Renal cortex interstitium (tissue), 15 donors: ENCODE measurements around the gene SOWAHA. TPM values are rescaled to one million over a fixed set of nuclear protein-coding genes. Genes with fewer than 3 reads are reported as not detected.

Source experiments
- DNase-seq, 11 donors: peaks; one replicate each; pipeline ENCODE4 v3.0.0-alpha.2; 2013; ENCODE audit warnings: low read depth in 9 of 11, low spot score in 4 of 11; ENCODE audit errors: extremely low read depth in 1 of 11
- long read RNA-seq, 16 experiments: transcript quantifications; one replicate each; lab custom pipeline, GENCODE V29; 2026
- polyA plus RNA-seq, 3 donors: library from polyadenylated mRNA; unstranded; fragments of 120-200 nt; gene quantifications; one replicate each; pipeline ENCODE4 v1.2.1, GENCODE V29; 2013; ENCODE audit not compliant: insufficient read length in 3 of 3

SOWAHA gene
- 1 to 10 TPM; 3.0 to 5.3 (median 4.4) TPM for polyA plus RNA-seq
- long read RNA-seq, donor 1, transcript SOWAHA-201 (1 exons, 3,211 nt), result major isoform, 7 of 7 reads
- long read RNA-seq, donor 1, partial matches to known transcripts, result 0 of 7 reads
- long read RNA-seq, donor 1, other reads (novel, unspliced or antisense), result 0 of 7 reads
- long read RNA-seq, donor 2, partial matches to known transcripts, result 0 of 2 reads
- long read RNA-seq, donor 2, other reads (novel, unspliced or antisense), result 0 of 2 reads
- long read RNA-seq, donor 3, transcript SOWAHA-201 (1 exons, 3,211 nt), result major isoform, 12 of 12 reads
- long read RNA-seq, donor 3, partial matches to known transcripts, result 0 of 12 reads
- long read RNA-seq, donor 3, other reads (novel, unspliced or antisense), result 0 of 12 reads
- long read RNA-seq, donor 4, result 0 reads
- long read RNA-seq, donor 5, result 0 reads
- long read RNA-seq, donor 6, transcript SOWAHA-201 (1 exons, 3,211 nt), result major isoform, 5 of 5 reads
- long read RNA-seq, donor 6, partial matches to known transcripts, result 0 of 5 reads
- long read RNA-seq, donor 6, other reads (novel, unspliced or antisense), result 0 of 5 reads
- long read RNA-seq, donor 7, partial matches to known transcripts, result 0 of 3 reads
- long read RNA-seq, donor 7, other reads (novel, unspliced or antisense), result 0 of 3 reads
- long read RNA-seq, donor 8, result 0 reads
- long read RNA-seq, donor 9, partial matches to known transcripts, result 0 of 3 reads
- long read RNA-seq, donor 9, other reads (novel, unspliced or antisense), result 0 of 3 reads
- long read RNA-seq, donor 10, partial matches to known transcripts, result 0 of 4 reads
- long read RNA-seq, donor 10, other reads (novel, unspliced or antisense), result 0 of 4 reads
- long read RNA-seq, donor 11, transcript SOWAHA-201 (1 exons, 3,211 nt), result major isoform, 5 of 5 reads
- long read RNA-seq, donor 11, partial matches to known transcripts, result 0 of 5 reads
- long read RNA-seq, donor 11, other reads (novel, unspliced or antisense), result 0 of 5 reads
- long read RNA-seq, donor 12, partial matches to known transcripts, result 0 of 3 reads
- long read RNA-seq, donor 12, other reads (novel, unspliced or antisense), result 0 of 3 reads
- long read RNA-seq, donor 13, result 0 reads
- long read RNA-seq, donor 14, partial matches to known transcripts, result 0 of 1 reads
- long read RNA-seq, donor 14, other reads (novel, unspliced or antisense), result 0 of 1 reads
- long read RNA-seq, donor 15, partial matches to known transcripts, result 0 of 3 reads
- long read RNA-seq, donor 15, other reads (novel, unspliced or antisense), result 0 of 3 reads
- long read RNA-seq, donor 16, transcript SOWAHA-201 (1 exons, 3,211 nt), result major isoform, 8 of 8 reads
- long read RNA-seq, donor 16, partial matches to known transcripts, result 0 of 8 reads
- long read RNA-seq, donor 16, other reads (novel, unspliced or antisense), result 0 of 8 reads

DNA sequence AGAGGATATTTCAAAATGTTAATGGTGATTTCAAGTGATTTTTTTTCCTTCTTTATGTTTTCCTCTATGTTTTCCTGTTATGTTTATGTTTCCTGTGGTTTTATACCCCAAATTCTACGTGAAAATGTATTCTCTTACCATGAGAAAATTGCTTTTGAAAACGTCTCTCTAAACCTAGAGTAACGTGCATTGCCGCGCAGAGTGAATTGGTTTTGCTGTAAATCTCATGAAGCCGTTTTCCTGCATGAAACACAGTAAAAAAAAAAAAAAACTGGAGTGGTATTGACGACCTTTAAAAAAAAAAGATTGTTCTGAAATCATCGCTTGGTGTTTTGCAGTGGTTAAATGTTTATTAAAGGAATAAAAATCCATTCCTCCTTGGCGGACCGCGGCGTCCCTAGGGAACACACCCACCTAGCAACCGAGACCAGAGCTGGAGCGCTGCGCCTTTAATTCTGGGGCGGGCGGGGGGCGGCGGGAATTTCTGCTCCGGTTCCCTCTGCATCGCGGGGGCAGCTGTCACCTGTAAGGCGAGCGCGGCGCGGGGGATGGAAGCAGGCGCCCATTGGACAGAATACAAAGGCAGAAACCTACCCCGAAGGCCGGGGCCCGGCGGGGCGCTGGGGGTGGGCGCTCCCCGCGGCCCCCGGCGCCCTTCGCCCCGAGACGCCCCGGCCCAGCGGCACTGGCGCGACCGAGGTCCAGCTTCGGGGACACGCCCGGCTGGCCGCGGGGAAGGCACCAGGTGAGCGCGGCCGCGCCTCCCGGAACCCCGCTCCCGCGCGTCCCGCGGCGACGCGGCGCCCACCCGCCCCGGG lies at the start of gene SOWAHA:
Gene SOWAHA, plus strand, starts transcription at position 522 of the 818 bp plus-strand sequence. CDS start 320 bp downstream, outside the sequence.
- no peak for DNase-seq

DNA sequence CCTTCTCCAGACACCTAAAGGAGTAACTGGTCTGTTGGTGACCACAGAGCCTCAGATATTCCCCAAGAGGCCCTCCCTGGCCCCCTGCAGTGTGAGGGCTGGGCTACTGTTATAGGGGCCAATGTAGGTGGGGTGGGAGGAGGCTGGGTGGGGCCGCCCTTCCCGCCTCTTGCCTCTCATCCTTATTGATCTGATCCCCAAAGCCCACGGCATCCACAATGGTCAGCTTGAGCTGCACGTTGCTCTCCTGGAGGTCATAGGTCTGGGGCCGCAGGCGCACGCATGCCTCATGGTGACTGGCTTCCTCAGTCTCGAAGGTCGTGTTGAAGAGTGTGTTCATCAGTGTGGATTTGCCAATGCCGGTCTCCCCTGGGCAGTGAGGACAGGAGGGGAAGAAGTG lies 49.1 kb upstream of the SOWAHA start:
- no peak for DNase-seq

DNA sequence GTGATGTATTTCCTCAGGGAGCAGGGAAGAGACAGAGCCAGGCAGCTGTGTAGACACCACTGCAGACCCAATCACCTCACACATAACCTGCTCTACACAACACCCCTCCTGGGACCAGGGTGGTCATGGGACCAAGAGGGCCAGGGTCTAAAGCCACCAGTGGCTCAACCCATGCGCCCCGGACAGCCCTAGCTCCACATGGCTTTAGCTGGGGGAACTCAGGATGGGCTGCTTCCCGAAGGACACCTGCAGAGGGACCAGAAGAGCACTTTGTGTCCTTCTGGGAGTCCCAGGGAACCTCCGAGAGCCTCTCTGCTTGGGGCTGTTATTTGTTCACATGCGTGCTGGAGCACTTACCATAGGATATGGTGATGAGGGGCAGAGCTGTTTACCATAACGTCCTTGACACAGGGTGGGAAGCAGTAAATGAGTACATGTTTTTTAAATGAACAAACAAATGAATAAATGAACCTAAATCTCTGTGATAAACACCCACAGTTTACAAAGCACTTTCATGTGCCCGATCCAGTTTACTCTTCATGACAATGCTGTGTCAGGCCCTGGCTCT lies 48.3 kb upstream of the SOWAHA start:
- no peak for DNase-seq

DNA sequence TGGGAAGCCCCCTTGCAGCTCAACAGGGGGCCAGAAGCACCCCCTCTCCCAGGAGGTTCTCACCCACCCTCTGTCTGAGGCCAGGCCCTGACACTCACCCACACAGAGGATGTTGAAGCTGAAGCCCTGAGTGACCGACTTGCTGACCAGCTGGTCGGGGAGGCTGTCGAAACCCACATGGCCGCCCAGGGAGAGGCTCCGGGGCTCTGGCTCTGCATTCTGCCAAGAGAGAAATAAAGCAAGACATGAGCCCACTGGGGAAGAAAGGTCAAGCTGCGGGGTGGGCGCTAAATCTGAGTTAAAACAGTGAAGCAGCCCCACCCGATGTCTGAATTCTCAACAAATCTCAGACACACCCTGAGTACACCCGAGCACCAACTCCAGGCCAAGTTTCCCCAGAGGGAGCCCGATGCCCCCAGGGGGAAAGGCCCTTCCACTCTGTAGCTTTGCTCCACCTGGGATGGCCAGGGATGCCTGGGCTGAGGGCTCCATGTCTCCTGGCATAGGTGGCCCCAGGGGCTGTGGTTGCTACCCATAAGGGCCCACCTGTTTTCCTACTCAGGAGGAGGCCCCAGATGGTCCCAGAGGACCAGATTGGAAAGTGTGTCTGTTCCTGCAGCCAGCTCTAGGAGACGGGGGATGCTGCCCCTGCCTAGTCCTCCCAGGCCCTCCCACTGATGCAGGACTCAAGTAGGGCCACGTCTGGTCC lies 47.6 kb upstream of the SOWAHA start:
- DNase-seq, result no peak

DNA sequence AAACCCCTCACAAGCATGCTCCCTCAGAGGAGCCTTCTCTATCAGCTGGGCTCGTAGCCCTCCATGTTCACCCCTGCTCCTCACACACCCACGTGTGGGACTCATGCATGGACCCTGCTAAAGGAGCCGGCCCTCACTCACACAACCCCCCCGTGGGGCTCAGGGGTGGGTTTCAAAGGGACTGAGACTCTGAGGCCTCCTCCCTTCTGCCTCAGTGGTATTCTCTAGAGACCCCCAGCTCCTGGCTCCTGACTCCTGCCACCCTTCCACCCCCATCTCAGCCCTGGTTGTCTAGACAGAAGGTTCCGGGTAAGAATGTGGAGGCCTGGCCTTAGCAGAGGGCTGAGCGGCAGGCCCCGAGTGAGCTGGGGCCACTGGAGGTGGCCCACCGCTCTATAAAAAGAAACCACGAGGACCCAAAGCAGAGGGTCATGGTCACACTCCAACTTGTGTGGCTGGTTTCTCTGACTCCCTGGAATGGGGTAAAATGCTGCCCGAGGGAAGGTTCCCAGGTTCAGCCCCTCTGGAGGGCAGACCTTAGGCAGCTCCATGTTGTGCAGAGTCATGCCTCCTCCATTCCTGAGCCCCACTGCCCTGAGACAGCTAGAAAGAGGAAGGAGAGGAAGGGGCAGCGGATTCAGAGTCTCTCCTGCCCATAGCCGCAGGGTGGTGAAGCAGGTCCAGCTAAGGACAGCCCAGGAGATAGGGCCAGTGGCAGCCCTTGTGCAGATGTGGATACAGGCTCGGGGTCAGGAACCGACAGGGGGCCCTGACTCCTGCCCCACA lies 46.9 kb upstream of the SOWAHA start:
- DNase-seq, result no peak

DNA sequence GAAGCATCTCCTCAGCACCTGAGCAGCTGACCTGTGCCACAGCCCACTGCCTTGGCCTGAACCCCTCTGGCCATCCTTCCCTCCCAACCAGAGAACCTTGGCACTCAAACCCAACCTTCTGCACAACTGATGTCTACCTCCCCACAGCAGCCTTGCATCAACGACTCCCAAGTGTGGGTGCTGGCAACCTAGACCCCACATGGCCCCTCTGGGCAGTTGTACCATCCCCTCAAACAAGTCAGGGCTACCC lies 46.4 kb upstream of the SOWAHA start:
- no peak for DNase-seq

DNA sequence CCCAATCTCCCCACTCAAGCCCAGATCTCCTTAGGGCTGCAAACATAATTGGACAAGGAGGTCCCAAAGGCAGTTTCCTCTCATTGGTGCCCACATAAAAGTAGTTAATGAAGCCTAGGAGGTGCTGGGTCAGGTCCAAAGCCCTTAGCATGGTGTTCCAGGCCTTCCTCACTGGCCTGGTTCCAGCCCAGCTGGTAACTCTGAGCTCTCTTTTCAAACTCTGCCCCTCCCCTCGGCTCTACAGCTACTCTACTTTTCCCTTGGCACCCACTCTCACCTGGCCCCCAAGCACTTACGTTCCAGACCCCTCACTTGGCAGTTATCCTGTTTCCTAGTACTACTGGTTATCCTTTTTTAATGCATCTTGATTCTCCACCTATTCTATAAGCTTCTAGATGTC lies 46.0 kb upstream of the SOWAHA start:
- DNase-seq, result no peak

DNA sequence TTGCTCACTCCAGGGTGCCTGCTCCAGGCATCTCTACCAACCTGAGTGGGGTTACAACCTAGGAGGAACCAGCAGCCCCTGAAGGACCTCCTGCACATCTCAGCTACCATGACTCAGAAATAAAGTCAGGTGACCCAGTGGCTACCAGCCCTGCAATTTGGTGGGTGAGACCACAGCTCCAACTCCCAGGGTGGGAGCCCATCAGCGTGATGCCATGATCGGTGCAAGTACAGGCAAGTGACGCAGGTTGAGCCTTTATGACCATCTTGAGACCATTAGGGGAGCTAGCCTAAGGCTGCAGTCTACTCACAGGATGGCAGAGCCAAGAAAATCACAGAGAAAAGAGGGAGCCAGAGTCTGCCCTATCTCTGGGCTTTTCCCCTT lies 44.6 kb upstream of the SOWAHA start:
- DNase-seq, result no peak

DNA sequence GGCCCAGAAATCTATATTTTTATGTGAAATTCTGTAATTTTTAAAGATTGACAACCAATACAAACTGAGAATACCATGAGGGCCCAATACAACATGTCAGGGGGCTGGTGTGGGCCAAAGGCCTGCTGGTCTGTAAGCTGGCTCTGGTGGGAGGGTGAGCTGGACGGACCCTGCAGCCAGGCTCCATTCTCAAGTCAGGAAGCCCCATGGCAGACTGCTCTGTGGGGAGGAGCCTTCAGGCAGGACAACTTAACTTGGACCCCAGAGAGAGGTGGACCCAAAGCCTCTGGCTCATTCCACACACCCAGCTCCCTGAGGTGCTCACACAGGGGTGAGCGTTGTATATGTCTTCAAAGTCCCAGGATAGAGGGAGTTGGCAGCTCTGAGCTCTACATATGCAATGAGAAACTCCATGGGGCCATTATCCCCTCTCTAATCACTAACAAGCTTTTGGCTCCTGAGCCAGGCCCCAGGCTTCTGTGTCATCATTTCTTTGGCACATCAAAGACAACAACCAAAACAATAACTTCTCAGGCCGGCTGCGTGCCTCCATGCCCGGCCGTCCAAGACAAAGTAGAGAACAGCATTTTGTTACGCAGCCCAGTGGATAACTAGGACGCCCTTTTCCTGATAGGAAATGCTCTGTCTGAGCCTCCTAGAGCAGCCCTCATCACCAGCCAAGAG lies 42.5 kb upstream of the SOWAHA start:
- no peak for DNase-seq

DNA sequence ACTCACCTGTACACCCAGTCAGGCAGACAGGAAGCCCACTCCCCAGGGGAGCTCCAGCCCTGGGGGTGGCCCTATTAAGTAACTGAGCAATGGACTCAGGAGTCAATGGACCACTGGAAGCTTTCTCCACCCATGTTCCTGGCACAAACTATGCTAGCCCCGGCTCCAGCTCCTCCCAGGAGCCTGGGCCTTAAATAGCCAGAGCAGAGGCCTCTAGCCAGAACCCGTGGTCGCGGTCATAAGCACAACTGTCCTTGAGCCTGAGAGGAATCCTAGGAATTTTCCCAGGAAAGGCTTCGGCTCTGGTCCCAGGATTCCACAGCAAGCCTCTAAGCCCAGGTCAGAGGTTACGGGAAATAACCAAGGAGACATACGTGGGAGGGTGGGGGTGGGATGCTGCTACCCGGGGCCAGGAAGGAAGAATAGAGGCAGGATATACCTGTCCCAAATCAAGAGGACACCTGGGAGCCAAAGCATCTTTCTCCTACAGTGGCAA lies 41.6 kb upstream of the SOWAHA start:
- DNase-seq, result no peak

DNA sequence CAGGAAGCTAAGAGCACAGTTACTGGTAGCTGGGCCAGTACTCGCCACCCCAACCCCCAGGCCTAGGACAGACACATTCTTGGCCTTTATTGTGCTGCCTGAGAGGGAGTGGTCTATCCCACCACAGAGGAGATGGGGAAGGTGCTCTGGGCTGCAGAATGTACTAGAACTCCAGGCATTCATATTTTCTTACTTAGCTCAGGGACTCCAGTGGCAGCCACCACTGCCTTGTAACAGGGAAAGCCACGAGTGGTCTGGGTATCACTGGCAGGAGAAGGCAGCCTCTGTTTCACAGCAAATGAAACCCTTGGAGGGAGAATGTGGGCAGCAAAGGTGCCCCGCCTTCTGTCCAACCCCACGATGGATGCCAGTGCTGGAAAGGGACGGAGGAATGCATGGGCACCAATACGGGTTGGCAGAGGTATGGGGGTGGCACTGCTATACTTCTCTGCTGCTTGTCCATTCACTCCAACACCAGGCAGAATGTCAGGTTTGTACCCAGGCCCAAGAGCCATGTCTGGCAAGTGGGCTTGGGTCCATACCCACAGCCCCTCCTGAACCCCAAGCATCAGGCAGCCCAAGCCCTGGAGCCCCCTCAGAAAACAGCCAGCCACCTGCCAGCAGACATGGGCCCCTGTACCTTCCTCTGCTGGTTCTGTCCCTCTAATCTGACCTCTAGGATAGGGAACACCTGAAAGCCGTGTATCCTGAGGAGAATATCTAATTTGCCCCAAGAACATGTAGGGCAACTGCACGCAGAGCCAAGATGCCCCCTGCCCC lies 40.6 kb upstream of the SOWAHA start:
- DNase-seq, result no peak

DNA sequence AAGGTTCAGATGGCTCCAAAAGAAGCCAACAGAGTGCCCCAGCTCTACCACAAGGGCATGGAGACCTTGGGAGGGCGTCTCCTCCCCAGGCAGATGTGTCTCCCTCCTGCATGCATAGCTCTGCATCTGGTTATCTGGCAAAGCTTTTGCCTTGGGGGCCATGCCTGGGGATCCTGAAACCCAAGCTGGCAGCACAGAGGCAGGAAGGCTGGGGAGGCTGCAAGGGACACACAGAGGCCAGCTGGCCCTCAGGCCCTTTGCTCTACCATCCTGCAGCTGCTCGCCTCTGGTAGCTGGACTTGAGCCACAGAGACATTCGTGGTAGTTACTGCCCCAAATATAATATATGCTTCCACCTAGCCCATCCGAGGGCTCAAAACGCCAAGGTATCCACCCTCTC lies 40.0 kb upstream of the SOWAHA start:
- DNase-seq, result no peak

DNA sequence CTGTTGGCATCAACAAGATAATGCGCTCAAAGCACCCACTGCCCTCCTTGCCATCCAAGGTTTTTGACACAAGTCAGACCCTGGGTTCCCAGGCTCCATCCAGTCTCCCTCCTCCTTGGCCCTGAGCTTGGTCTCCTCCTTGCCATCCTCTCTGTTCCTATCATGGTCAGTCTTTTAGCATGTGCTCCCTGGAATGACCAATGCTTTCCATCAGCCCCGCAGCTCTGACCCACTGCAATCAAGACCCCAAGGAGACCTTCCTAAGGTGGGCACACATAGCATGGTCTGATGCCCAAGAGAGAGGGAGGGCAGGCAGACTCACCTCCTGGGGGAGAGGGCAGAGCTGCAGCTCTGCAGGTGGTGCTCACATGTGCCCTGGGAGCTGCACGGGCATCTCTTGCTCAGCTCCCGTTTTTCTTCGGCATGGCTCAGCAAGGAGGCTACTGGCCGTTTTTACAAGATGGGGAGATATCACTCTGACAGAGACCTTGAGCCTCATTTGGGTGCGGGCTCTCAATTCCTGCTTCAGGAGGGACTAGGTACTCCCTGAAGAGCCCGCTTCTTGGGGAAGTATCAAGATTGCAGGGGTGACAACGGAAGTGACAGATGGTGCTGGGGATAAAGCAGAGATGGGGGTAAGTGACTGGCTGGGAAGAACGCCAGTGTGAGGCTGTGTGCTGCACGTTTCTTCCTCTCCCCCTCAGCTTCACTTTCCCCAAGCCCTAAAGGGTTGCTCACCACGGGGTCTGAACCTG lies 39.3 kb upstream of the SOWAHA start:
- no peak for DNase-seq

DNA sequence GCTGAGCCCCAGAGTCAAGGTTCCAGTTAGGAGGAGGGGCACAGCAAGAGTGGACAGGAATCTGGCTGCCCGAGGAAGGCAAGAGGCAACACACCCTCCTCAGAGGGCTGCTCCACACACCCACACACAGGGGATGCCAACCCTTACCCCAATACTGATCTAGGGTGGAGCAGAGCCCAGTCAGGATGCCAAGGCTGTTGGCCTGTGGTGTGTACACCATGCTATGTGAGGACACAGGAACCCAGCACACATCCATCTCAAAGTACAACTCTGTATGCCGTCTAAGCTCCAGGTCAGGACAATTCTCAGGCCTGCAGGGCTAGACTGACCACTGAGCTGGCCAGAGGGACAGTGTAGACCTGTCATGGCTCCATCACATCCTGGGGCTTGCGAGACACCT lies 38.7 kb upstream of the SOWAHA start:
- no peak for DNase-seq

DNA sequence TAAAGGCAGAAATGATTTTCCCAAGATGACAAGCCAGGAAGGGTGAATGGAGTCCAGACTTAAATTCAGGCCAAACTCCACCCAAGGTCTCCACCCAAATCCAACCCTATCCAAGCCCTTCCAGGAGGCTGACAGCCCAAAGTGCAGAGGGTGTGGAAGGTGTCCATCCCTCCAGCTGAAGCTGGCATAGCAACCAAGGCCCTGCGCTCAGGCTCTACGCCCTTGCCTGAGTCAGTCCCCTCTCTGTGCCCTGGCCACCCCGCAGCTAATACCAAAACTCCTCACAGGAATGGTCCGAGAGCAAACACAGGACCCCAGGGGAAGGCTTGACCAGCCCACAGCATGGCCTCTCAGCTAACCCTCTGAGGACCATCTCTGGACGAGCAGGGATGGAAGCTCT lies 38.2 kb upstream of the SOWAHA start:
- DNase-seq, result no peak
